Testis (tissue), 3 donors: Measurements from ENCODE around the gene LEPR. TPM values are rescaled to one million over a fixed set of nuclear protein-coding genes. Genes with fewer than 3 reads are reported as not detected.

Source experiments
- DNase-seq: peaks from one replicate; pipeline ENCODE4 v3.0.0-alpha.2; 2019
- H3K27ac ChIP-seq, 2 donors: fragments of 200-600 bp; sonication (generic); one replicate each; pipeline ENCODE4 v1.5.1; 2019
- H3K27me3 ChIP-seq: fragments of 200-600 bp; sonication (generic); one replicate; pipeline ENCODE4 v1.5.1; 2019
- H3K36me3 ChIP-seq: fragments of 200-600 bp; sonication (generic); one replicate; pipeline ENCODE4 v1.5.1; 2017; ENCODE audit warnings: low read depth; ENCODE audit errors: missing control alignments
- H3K4me1 ChIP-seq: fragments of 200-600 bp; sonication (generic); one replicate; pipeline ENCODE4 v1.5.1; 2019
- H3K4me3 ChIP-seq, 2 donors: fragments of 200-600 bp; sonication (generic); one replicate each; pipeline ENCODE4 v1.5.1; 2017 to 2019
- H3K9me3 ChIP-seq: fragments of 200-600 bp; sonication (generic); one replicate; pipeline ENCODE4 v1.5.1; 2017
- CTCF ChIP-seq, 3 experiments: fragments of 450-650 bp in 2 of 3; fragments of 200-600 bp in 1 of 3; sonication (generic) in 1 of 3; IDR thresholded peaks; one replicate each; pipeline ENCODE4 v1.5.1; 2016 to 2019; ENCODE audit warnings: antibody characterized with exemption in 3 of 3, mild to moderate bottlenecking in 2 of 3, moderate library complexity in 1 of 3
- POLR2A ChIP-seq: fragments of 450-650 bp; IDR thresholded peaks from one replicate; pipeline ENCODE4 v1.6.1; 2017; ENCODE audit warnings: antibody characterized with exemption, mild to moderate bottlenecking, moderate library complexity
- WGBS, 2 donors: methylation state at CpG; one replicate each; pipeline ENCODE4 v1.1.5; 2018; 5-methylcytosine and 5-hydroxymethylcytosine counted together
- intact Hi-C: fragments of 100-400 bp; cut with DNase I; formaldehyde crosslinking; loops from one replicate; pipeline ENCODE4 v1.15.1; 2023; ENCODE audit warnings: low total_unique reads
- polyA plus RNA-seq: library from polyadenylated mRNA; stranded (reverse); fragments of 350-450 nt; fragmentation: Illumina TruSeq; extraction: RNeasy Lipid Tissue Mini Kit (QIAGEN cat#74804); gene quantifications from one replicate; pipeline ENCODE4 v1.2.3, GENCODE V29; 2014; ENCODE audit warnings: low read depth, low replicate concordance; ENCODE audit not compliant: insufficient read depth
- total RNA-seq, 2 donors: library from RNA; depleted of rRNA; stranded (reverse); fragments of >200 nt; gene quantifications; one replicate each; pipeline ENCODE4 v1.2.3, GENCODE V29; 2016

The LEPR gene
- total and polyA plus RNA-seq, 3 donors from 2014 or later = 4.9 to 9.1 (median 8.5) TPM

- H3K4me1 ChIP-seq = no peaks in the 10 kb centered on the region
- no peaks in the 10 kb centered on the region for H3K27me3 ChIP-seq
- no peak overlapping the region for H3K4me3 ChIP-seq
- H3K27ac ChIP-seq = no peak overlapping the region
- TF ChIP-seq POLR2A = no peak
- no peak for TF ChIP-seq CTCF (IDR thresholded peaks at IDR 0.05)
- DNase-seq = no peak
- intact Hi-C loops = no loop called here
- H3K36me3 ChIP-seq = no peaks in the 10 kb centered on the region
- no peaks in the 10 kb centered on the region for H3K9me3 ChIP-seq
- 88% methylated on average over 1 of the region's 1 CpG for WGBS, 2 donors
Measured at GRCh38 chr1:65399003-65399402, 21.5 kb upstream of the LEPR start.

GRCh38 chr1:65401612-65402011, 18.9 kb upstream of the LEPR start:
- H3K27me3 ChIP-seq = no peaks in the 10 kb centered on the region
- TF ChIP-seq CTCF (IDR thresholded peaks at IDR 0.05) = no peak
- no peak for TF ChIP-seq POLR2A
- no peak overlapping the region for H3K27ac ChIP-seq
- no peaks in the 10 kb centered on the region for H3K9me3 ChIP-seq
- DNase-seq = no peak
- no peaks in the 10 kb centered on the region for H3K36me3 ChIP-seq
- H3K4me3 ChIP-seq = no peak overlapping the region
- intact Hi-C loops = no loop called here
- WGBS, 2 donors = 82 to 86% methylated on average over 3 of the region's 3 CpGs
- H3K4me1 ChIP-seq = no peaks in the 10 kb centered on the region

- H3K4me3 ChIP-seq = no peak overlapping the region
- intact Hi-C loops = no loop called here
- H3K9me3 ChIP-seq = no peaks in the 10 kb centered on the region
- H3K27me3 ChIP-seq = no peaks in the 10 kb centered on the region
- no peaks in the 10 kb centered on the region for H3K4me1 ChIP-seq
- H3K27ac ChIP-seq = no peak overlapping the region
- no peak for TF ChIP-seq CTCF (IDR thresholded peaks at IDR 0.05)
- TF ChIP-seq POLR2A = no peak
- no peaks in the 10 kb centered on the region for H3K36me3 ChIP-seq
- no peak for DNase-seq
Measured at GRCh38 chr1:65404941-65405340, 15.5 kb upstream of the LEPR start.

GRCh38 chr1:65407877-65408276, 12.6 kb upstream of the LEPR start:
- H3K9me3 ChIP-seq = no peaks in the 10 kb centered on the region
- DNase-seq = no peak
- H3K27ac ChIP-seq = no peak overlapping the region
- H3K4me3 ChIP-seq = no peak overlapping the region
- H3K27me3 ChIP-seq = no peaks in the 10 kb centered on the region
- intact Hi-C loops = no loop called here
- no peaks in the 10 kb centered on the region for H3K36me3 ChIP-seq
- H3K4me1 ChIP-seq = no peaks in the 10 kb centered on the region
- TF ChIP-seq POLR2A = no peak
- no peak for TF ChIP-seq CTCF (IDR thresholded peaks at IDR 0.05)
- WGBS, 2 donors = 86 to 97% methylated on average over 2 of the region's 2 CpGs

- Histone ChIP-seq H3K36me3 (no peaks in the 10 kb centered on the region), H3K4me1 (no peaks in the 10 kb centered on the region), H3K27me3 (no peaks in the 10 kb centered on the region), H3K27ac (no peak overlapping the region), H3K4me3 (no peak overlapping the region), H3K9me3 (no peaks in the 10 kb centered on the region)
- WGBS, 2 donors = 74 to 78% methylated on average over 1 of the region's 1 CpG
- intact Hi-C loops = no loop called here
- DNase-seq = no peak
- TF ChIP-seq CTCF (IDR thresholded peaks at IDR 0.05) (no peak), POLR2A (no peak)
Measured at GRCh38 chr1:65409314-65409713, 11.2 kb upstream of the LEPR start.
